Activated CD8-positive, alpha-beta memory T cell treated with anti-CD3 and anti-CD28 coated beads for 4 hours (primary cell): ENCODE measurements around the gene C1QTNF1.

Source experiments
- DNase-seq, 2 donors: peaks; one replicate each; pipeline ENCODE4 v3.0.0-alpha.2; 2020; ENCODE audit warnings: low read depth in 2 of 2

Gene C1QTNF1

GRCh38 chr17:79041041-79041570 lies 17.1 kb downstream of the C1QTNF1 start:
- no peak for DNase-seq

GRCh38 chr17:79041723-79042420 lies 17.9 kb downstream of the C1QTNF1 start:
- no peak for DNase-seq

GRCh38 chr17:79042421-79043190 lies 18.6 kb downstream of the C1QTNF1 start:
- peak; percentile 45 to 54 for DNase-seq

GRCh38 chr17:79043191-79043930 lies 19.4 kb downstream of the C1QTNF1 start:
- no peak for DNase-seq

- DNase-seq: no peak
Measured at GRCh38 chr17:79043931-79044320, 20.0 kb downstream of the C1QTNF1 start.

GRCh38 chr17:79044462-79044861 lies 20.5 kb downstream of the C1QTNF1 start:
- DNase-seq: no peak

- no peak for DNase-seq
Measured at GRCh38 chr17:79045001-79045729, 21.2 kb downstream of the C1QTNF1 start.

- DNase-seq: peak in 1 of 2 donors; percentile 23
Measured at GRCh38 chr17:79045842-79046196, 21.9 kb downstream of the C1QTNF1 start.

- no peak for DNase-seq
Measured at GRCh38 chr17:79046197-79046915, 22.4 kb downstream of the C1QTNF1 start.

GRCh38 chr17:79046916-79047280 lies 22.9 kb downstream of the C1QTNF1 start:
- no peak for DNase-seq

GRCh38 chr17:79047291-79047920 lies 23.4 kb downstream of the C1QTNF1 start:
- no peak for DNase-seq

GRCh38 chr17:79047923-79048825 lies 24.2 kb downstream of the C1QTNF1 start:
- DNase-seq: no peak

- DNase-seq: no peak
Measured at GRCh38 chr17:79048826-79049755, 25.1 kb downstream of the C1QTNF1 start.

GRCh38 chr17:79049821-79050220 lies 25.9 kb downstream of the C1QTNF1 start:
- DNase-seq: no peak

GRCh38 chr17:79050551-79050950 lies 26.6 kb downstream of the C1QTNF1 start:
- no peak for DNase-seq

GRCh38 chr17:79051306-79051705 lies 27.3 kb downstream of the C1QTNF1 start:
- no peak for DNase-seq

- no peak for DNase-seq
Measured at GRCh38 chr17:79052131-79052530, 28.2 kb downstream of the C1QTNF1 start.

GRCh38 chr17:79053251-79053925 lies 29.4 kb downstream of the C1QTNF1 start:
- DNase-seq: no peak
